ENCODE data around the gene ACAT2. TPM values are rescaled to one million over a fixed set of nuclear protein-coding genes. Genes with fewer than 3 reads are reported as not detected.
"Not testable (repeated sequence)": the region's sequence is repeated elsewhere in the genome, so short reads cannot be mapped to it uniquely, and the experiment has no call there.

The ACAT2 gene
- polyA plus RNA-seq, 3 donors from 2014 or later, result 32.7 to 57.4 (median 45.4) TPM

- not testable (repeated sequence) for DNase-seq, H3K9me3 Mint-ChIP-seq, H3K36me3 Mint-ChIP-seq
- H3K27me3 Mint-ChIP-seq (ENCODE audit: low read depth in 3 of 3), result peaks cover 8 to 21% (median 20%) of the 10 kb centered on the region in 3 donors
- peak overlapping the region in 1 of 5 donors; percentile 9 for H3K4me3 Mint-ChIP-seq
- peak overlapping the region in 2 of 6 donors; percentile 7 to 42 for H3K27ac Mint-ChIP-seq
- H3K4me1 Mint-ChIP-seq, result peaks cover 36 to 41% of the 10 kb centered on the region in 2 donors
Measured at GRCh38 chr6:159725208-159725607, 36.6 kb upstream of the ACAT2 start.

- Mint-ChIP-seq H3K27me3 (ENCODE audit: low read depth in 3 of 3) (peaks cover 8 to 21% (median 20%) of the 10 kb centered on the region in 3 donors), H3K4me1 (peaks cover 47 to 52% of the 10 kb centered on the region in 2 donors), H3K27ac (peak overlapping the region; percentile 94 to 99 (median 96)), H3K36me3 (peaks cover 4 to 5% (median 5%) of the 10 kb centered on the region in 3 donors), H3K9me3 (peaks cover 0 to 2% (median 0%) of the 10 kb centered on the region in 6 donors), H3K4me3 (peak overlapping the region; percentile 90 to 95 (median 92))
- no peak for DNase-seq
Measured at GRCh38 chr6:159726255-159726917, 35.5 kb upstream of the ACAT2 start.

GRCh38 chr6:159726918-159727716, 34.7 kb upstream of the ACAT2 start, which contains the start of gene WTAP:
WTAP (plus strand) TSS chr6:159727506; CDS start chr6:159736266, 8,760 bp downstream.
- Mint-ChIP-seq H3K4me3 (peak within 1 kb of the TSS; percentile 90 to 95 (median 92)), H3K27me3 (ENCODE audit: low read depth in 3 of 3) (peaks cover 8 to 21% (median 20%) of the 10 kb centered on the region in 3 donors), H3K4me1 (peaks cover 51 to 60% of the 10 kb centered on the region in 2 donors), H3K27ac (peak within 1 kb of the TSS; percentile 94 to 99 (median 96)), H3K9me3 (peaks cover 0 to 2% (median 0%) of the 10 kb centered on the region in 6 donors), H3K36me3 (peaks cover 4 to 5% (median 5%) of the 10 kb centered on the region in 3 donors)
- peak; percentile 95 to 96 (median 95) for DNase-seq

DNA sequence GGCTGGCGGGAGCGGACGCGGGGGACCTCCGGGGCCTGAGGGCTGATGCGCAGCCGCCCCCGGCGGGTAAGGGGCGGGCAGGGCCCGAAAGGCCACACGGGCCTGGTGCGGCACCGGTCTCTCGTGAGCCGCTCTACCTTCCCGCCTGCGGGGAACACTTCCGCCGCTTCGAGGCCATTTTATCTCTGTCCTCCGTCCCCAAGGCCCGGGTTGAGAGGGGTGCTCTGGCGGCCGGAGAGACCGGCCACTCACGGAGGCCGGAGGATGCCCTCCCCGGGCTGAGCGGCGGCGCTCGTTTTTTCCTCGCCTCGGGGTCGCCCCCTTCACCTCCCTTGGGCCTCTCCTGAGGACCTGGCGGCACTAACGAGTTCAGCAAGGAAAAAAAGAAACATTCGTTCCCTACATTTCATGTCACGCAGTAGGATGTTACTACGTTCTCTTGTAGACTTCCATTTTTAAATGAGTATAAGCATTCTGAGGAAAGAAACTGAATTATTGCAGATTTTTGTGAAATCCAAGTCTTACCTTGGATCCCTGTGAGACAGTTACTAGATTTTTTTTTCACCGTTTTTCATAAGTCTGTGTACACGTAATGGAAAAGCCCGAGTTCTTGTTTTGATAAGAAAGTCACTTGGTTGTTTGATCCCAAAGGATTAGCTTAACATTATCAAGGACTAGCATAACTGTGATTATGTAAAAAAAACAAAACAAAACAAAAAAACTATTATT, 34.0 kb upstream of the ACAT2 start:
- Mint-ChIP-seq H3K4me1 (peaks cover 56 to 67% of the 10 kb centered on the region in 2 donors), H3K9me3 (peaks cover 0 to 2% (median 0%) of the 10 kb centered on the region in 6 donors), H3K27ac (peak overlapping the region; percentile 91 to 95 (median 94)), H3K36me3 (peaks cover 4 to 7% (median 5%) of the 10 kb centered on the region in 3 donors), H3K27me3 (ENCODE audit: low read depth in 3 of 3) (peaks cover 8 to 21% (median 20%) of the 10 kb centered on the region in 3 donors), H3K4me3 (peak overlapping the region; percentile 89 to 93 (median 90))
- no peak for DNase-seq

GRCh38 chr6:159728531-159728964, 33.3 kb upstream of the ACAT2 start:
- Mint-ChIP-seq H3K4me3 (peak overlapping the region; percentile 89 to 93 (median 90)), H3K4me1 (peaks cover 60 to 71% of the 10 kb centered on the region in 2 donors), H3K36me3 (peaks cover 0 to 3% (median 0%) of the 10 kb centered on the region in 3 donors), H3K27ac (peak overlapping the region; percentile 91 to 95 (median 94)), H3K9me3 (no peaks in the 10 kb centered on the region), H3K27me3 (ENCODE audit: low read depth in 3 of 3) (peaks cover 8 to 21% (median 20%) of the 10 kb centered on the region in 3 donors)
- DNase-seq, result no peak

- peaks cover 68 to 83% of the 10 kb centered on the region in 2 donors for H3K4me1 Mint-ChIP-seq
- no peak for DNase-seq
- peak overlapping the region; percentile 89 to 93 (median 90) for H3K4me3 Mint-ChIP-seq
- H3K27ac Mint-ChIP-seq, result peak overlapping the region; percentile 45 to 91 (median 73)
- H3K36me3 Mint-ChIP-seq, result peaks cover 0 to 3% (median 0%) of the 10 kb centered on the region in 3 donors
- H3K27me3 Mint-ChIP-seq (ENCODE audit: low read depth in 3 of 3), result peaks cover 8 to 22% (median 21%) of the 10 kb centered on the region in 3 donors
- H3K9me3 Mint-ChIP-seq, result no peaks in the 10 kb centered on the region
Measured at GRCh38 chr6:159729598-159730331, 32.1 kb upstream of the ACAT2 start.

DNA sequence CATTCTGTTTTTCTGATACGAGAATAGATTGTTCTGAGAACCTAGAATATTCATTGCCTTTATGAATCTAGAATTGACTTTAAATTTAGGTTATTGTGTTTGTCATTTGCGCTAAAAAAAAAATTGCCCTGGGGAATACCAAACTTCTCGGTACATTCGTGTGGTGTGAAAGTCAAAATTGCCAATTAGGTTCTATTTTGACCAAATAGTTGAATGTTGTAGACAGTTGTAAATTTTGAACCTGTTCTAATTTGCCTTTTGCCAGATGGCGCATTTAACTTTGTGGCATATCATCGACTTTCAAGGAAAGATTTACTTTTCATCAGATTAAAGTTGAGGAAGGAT, 31.5 kb upstream of the ACAT2 start:
- Mint-ChIP-seq H3K36me3 (peaks cover 0 to 3% (median 0%) of the 10 kb centered on the region in 3 donors), H3K9me3 (no peaks in the 10 kb centered on the region), H3K4me3 (peak overlapping the region in 3 of 5 donors; percentile 40 to 44 (median 41)), H3K4me1 (peaks cover 72 to 84% of the 10 kb centered on the region in 2 donors), H3K27ac (peak overlapping the region; percentile 11 to 91 (median 51)), H3K27me3 (ENCODE audit: low read depth in 3 of 3) (peaks cover 8 to 22% (median 21%) of the 10 kb centered on the region in 3 donors)
- DNase-seq, result no peak

DNA sequence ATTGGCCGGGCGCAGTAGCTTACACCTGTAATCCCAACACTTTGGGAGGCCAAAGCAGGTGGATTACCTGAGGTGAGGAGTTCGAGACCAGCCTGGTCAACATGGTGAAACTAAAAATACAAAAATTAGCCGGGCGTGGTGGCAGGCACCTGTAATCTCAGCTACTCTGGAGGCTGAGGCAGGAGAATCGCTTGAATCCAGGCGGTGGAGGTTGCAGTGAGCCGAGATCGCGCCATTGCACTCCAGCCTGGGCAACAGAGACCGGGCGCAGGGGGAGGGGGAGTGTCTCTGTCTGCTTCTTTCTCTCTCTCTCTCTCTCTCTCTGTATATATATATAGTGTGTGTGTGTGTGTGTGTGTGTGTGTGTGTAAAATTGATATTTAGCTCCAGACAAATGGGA, 29.3 kb upstream of the ACAT2 start:
- not testable (repeated sequence) for DNase-seq; H3K36me3 Mint-ChIP-seq; H3K9me3 Mint-ChIP-seq; H3K27me3 Mint-ChIP-seq (ENCODE audit: low read depth in 3 of 3)
- Mint-ChIP-seq H3K27ac (peak overlapping the region in 2 of 6 donors; percentile 35 to 39), H3K4me1 (peaks cover 66 to 85% of the 10 kb centered on the region in 2 donors), H3K4me3 (peak overlapping the region in 2 of 5 donors; percentile 4 to 51)

GRCh38 chr6:159733395-159733794, 28.4 kb upstream of the ACAT2 start:
- not testable (repeated sequence) for DNase-seq; H3K9me3 Mint-ChIP-seq; H3K36me3 Mint-ChIP-seq; H3K27me3 Mint-ChIP-seq (ENCODE audit: low read depth in 3 of 3); H3K4me3 Mint-ChIP-seq
- H3K27ac Mint-ChIP-seq, result peak overlapping the region in 2 of 6 donors; percentile 20 to 51
- H3K4me1 Mint-ChIP-seq, result peaks cover 67 to 87% of the 10 kb centered on the region in 2 donors

DNA sequence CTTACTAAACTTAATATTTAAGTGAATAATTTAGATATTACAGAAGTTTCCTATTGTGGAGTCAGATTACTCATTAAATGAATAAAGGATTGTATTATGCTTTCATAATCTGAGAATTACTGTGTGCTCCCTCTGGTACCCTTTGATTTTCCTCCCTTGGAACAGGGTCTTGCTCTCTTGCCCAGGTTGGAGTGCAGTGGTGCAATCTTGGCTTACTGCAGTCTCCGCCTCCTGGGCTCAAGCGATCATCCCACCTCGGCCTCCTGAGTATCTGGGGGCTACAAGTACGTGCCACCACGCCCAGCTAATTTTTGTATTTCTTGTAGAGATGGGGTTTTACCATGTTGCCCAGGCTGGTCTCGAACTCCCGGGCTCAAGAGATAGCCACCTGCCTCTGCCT, 24.9 kb upstream of the ACAT2 start:
- Mint-ChIP-seq H3K4me3 (no peak overlapping the region), H3K27me3 (ENCODE audit: low read depth in 3 of 3) (peaks cover 0 to 2% (median 1%) of the 10 kb centered on the region in 3 donors), H3K4me1 (peaks cover 44 to 83% of the 10 kb centered on the region in 2 donors), H3K9me3 (no peaks in the 10 kb centered on the region), H3K27ac (no peak overlapping the region), H3K36me3 (peaks cover 0 to 15% (median 12%) of the 10 kb centered on the region in 3 donors)
- no peak for DNase-seq

- Mint-ChIP-seq H3K9me3 (no peaks in the 10 kb centered on the region), H3K27ac (peak overlapping the region in 1 of 6 donors; percentile 39), H3K36me3 (peaks cover 10 to 26% (median 18%) of the 10 kb centered on the region in 3 donors), H3K4me3 (no peak overlapping the region), H3K27me3 (ENCODE audit: low read depth in 3 of 3) (peaks cover 0 to 1% (median 0%) of the 10 kb centered on the region in 3 donors), H3K4me1 (peaks cover 27 to 62% of the 10 kb centered on the region in 2 donors)
- DNase-seq, result no peak
Measured at GRCh38 chr6:159739341-159739740, 22.5 kb upstream of the ACAT2 start.

DNA sequence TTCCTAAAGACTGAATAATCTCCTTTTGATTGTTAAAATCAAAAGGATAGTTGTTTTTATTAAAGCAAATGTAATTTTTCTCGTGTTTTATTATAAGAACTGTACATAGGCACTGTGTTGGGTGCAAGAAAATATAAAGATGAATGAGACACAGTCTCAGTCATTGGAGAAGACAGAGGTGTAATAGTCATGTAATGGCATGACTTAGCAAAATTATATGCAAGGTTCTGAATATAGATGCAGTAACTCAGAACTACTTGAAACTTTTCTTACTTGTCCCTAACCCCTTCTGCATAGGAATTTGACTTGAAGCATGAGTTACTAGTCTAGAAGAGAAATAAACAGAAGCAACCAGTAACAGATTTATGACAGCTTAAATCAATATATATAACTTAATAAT, 19.7 kb upstream of the ACAT2 start:
- H3K36me3 Mint-ChIP-seq, result peaks cover 15 to 45% (median 38%) of the 10 kb centered on the region in 3 donors
- H3K27ac Mint-ChIP-seq, result peak overlapping the region in 1 of 6 donors; percentile 57

More for the DNA sequence above, 19.7 kb upstream of the ACAT2 start:
- Mint-ChIP-seq H3K27me3 (ENCODE audit: low read depth in 3 of 3) (peaks cover 0 to 1% (median 0%) of the 10 kb centered on the region in 3 donors), H3K4me3 (no peak overlapping the region), H3K9me3 (no peaks in the 10 kb centered on the region), H3K4me1 (peaks cover 20 to 49% of the 10 kb centered on the region in 2 donors)
- no peak for DNase-seq
